Right ventricle myocardium inferior (tissue), 1 donor: ENCODE data around the gene KAT2B. TPM values are rescaled to one million over a fixed set of nuclear protein-coding genes. Genes with fewer than 3 reads are reported as not detected.
A peak's percentile ranks its signal among the peaks of the same experiment; 100 is the strongest.

Experiments used
- ATAC-seq: fragments of 200-7000 bp; cut with Tn5 transposase; one replicate; pipeline ENCODE4 v1.9.1; 2020; ENCODE audit warnings: mild to moderate bottlenecking, moderate library complexity
- DNase-seq: peaks from one replicate; pipeline ENCODE4 v3.0.0; 2021; ENCODE audit errors: missing footprints
- intact Hi-C: fragments of 100-400 bp; cut with DNase I; formaldehyde crosslinking; loops from one replicate; pipeline ENCODE4 v1.11.0; 2022
- total RNA-seq: library from RNA; stranded (reverse); fragmentation: NEBNext Ultra II Directional; extraction: Animal tissue kit (Norgen Biotek cat#: 25700); gene quantifications from one replicate; pipeline ENCODE4 v1.2.1, GENCODE V29; 2021
- donor health status: DM: no; HTN: yes; CAD: no; lungs with severe emphysema.

The KAT2B gene
- total RNA-seq, 1 donor from 2014 or later = 118 TPM

- intact Hi-C loops = no loop called here
- DNase-seq (no peak), ATAC-seq (no peak)
Observed at GRCh38 chr3:20059929-20060328, 19.7 kb downstream of the KAT2B start.

DNA sequence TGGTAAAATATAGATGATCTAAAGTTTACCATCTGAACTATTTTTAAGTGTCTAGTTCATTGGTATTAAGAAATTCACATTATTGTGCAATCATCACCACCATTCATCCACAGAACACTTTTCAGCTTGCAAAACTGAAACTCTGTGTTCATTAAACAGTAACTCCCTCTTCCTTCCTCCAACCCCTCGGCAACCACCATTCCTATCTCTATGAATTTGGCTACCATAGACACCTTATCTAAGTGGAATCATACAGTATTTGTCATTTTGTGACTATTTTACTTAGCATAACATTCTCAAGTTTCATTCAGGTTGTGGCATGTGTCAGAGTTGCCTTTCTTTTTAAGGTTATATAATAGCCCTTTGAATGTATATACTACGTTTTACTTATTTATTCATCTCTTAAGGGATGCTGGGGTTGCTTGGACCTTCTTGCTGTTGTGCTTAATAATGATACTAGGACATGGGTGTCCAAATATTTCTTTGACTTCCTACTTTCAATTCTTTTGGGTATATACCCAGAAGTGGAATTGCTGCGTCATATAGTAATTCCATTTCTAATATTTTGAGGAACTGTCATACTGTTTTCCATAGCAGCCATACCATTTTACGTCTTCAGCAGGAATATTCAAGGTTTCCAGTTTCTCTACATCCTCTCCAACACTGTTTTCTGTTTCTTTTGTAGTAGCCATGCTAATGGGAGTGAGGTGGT, 20.9 kb downstream of the KAT2B start:
- no peak for DNase-seq
- intact Hi-C loops = no loop called here
- peak; percentile 55 for ATAC-seq

- DNase-seq (no peak), ATAC-seq (no peak)
- intact Hi-C loops = no loop called here
Observed at GRCh38 chr3:20062996-20063395, 22.8 kb downstream of the KAT2B start.

DNA sequence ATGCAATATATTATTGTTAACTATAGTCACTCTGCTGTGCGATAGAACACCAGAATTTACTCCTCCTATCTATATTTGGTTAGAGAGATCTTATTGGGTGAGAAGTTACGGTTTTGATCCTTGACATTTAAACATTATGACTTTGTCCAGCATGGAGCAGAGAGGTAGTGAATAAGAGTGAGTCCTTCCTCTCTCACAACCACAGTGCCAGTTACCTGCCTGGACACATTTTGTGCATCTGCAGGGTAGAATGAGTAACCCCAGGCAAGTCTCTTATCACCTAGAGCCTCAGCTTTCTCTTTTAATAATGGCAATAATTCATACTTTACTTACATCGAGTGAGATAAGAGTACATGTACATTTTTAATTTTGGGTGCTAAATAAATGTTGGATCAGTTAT, 24.1 kb downstream of the KAT2B start:
- no peak for ATAC-seq
- intact Hi-C loops = no loop called here

GRCh38 chr3:20064796-20065564, 24.7 kb downstream of the KAT2B start:
- ATAC-seq (peak; percentile 48), DNase-seq (no peak)
- intact Hi-C loops = no loop called here

More for the DNA sequence above, 24.1 kb downstream of the KAT2B start:
- no peak for DNase-seq

GRCh38 chr3:20066079-20066478, 25.8 kb downstream of the KAT2B start:
- intact Hi-C loops = no loop called here
- DNase-seq = no peak
- ATAC-seq = no peak

DNA sequence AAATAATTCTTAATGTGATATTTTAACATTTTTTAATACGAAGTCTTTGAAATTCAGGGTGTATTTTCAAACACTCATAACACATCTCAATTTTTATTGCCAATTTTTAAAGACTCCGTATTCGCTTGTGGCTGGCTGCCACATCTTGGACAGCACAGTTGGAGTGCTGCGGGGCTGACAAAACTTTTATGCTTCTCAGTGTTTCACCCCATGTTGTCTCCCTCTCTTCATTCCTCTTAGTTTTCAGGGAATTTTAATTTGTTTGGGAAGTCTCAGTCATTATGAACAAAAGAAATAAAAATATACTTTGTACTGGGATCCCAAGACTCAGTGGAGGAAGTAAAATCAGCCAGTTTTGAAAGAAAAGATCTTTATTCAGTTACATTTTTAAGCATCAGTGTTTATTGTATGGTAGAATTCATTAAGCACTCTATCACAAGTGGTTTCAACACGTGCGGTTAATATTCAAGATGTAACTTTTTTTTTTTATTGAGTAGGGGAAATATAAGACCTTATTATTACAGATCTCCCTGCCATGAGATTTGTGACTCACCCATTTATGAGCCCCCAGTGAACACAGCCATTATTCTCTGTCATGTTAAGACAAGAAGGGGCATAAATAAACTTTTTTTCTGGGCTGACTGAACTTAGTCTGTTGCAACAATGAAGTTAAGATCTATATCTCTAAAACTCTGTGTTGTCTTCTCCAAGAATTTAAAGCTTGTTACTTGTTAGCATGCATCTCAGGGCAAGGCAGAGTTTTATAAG, 26.8 kb downstream of the KAT2B start:
- DNase-seq = no peak
- intact Hi-C loops = no loop called here

DNA sequence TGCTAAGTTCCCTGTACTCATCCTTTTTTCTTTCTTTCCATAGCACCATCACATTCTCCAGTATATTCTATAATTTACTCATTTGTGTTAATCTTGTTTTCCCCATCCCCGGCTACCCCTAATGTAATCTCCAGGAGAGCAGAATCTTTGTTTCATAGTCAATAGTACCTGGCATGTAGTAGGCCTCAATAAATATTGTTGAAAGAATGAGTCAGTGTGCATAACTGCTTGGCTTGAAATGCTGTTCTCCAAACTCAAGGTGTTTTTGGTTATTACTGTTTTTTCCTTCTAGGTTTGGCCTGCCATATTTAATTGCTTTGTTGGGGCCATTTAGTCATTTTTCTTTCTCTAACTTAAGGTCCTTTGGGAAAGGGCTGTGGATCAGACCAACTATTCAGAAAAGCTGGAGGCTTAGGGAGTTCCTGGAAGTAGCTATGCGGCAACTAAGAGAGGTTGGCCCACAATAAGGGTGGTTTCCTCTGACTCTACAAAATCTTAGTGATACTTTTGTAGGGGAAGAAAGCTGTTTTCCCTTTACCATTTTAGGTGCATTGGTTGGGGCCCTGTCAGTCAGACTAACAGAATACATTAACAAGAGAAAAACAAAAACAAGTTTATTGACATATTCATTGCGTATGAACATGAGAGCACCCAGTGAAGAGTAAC, 28.4 kb downstream of the KAT2B start:
- ATAC-seq = no peak
- intact Hi-C loops = no loop called here

More for the DNA sequence above, 26.8 kb downstream of the KAT2B start:
- peak; percentile 54 for ATAC-seq

DNA sequence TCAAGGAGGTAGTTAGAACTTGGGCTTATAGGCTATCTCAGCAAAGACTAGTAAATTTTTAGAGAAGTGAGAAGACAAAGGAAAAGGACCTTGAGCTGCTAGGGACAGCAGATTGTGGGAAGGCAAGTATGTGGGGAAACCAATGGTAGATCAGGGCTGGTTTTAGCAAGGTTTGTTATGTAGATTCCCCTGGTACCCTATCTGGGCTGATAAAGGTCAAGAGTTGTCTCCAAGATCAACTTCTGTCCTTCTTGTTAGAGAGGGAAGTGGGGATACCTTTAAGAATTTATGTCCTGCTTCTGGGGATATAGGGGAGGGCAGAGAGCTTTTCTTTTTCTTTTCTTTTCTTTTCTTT, 28.9 kb downstream of the KAT2B start:
- ATAC-seq = no peak
- intact Hi-C loops = no loop called here
- DNase-seq = no peak

More for the DNA sequence above, 28.4 kb downstream of the KAT2B start:
- no peak for DNase-seq

DNA sequence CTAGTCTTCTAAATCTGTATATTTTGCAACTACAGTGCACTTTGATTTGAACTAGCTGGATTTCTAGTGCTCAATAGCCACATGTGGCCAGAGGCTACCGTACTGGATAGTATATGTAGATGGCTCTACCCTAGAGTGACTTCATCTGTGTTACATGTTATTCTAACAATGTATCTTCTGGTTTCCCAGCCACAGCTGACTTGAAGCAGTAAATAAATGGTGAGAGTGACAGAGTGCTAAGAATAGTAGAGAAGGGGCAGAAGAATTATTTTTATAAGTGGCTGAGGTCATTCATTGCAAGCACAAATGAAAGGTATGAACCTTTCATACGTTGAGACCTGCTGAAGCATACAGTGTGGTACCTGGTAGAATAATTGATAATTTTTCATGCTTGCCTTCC, 30.9 kb downstream of the KAT2B start:
- peak; percentile 84 for ATAC-seq
- no peak for DNase-seq
- intact Hi-C loops = no loop called here

DNA sequence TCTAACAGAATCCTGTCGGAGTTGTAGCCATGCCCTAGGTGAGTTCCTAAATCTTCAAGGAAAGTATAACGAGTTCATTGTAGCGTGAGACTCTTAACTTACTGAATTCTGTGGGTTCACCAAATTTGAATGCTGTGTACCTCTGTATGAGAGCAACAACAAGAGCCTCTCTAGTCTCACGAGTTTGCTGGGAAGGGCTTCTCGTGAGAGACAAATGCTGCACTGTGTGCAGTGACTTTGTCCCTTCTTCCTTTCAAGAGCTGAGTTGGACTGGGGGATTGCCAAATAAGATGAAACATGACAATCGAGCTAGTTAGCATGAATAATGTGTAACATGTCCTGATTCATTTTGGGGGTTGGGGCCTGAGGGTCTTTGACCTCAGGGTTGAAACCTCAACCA, 32.2 kb downstream of the KAT2B start:
- ATAC-seq (peak; percentile 32), DNase-seq (no peak)
- intact Hi-C loops = no loop called here

GRCh38 chr3:20073068-20073467, 32.8 kb downstream of the KAT2B start:
- ATAC-seq (no peak), DNase-seq (no peak)
- intact Hi-C loops = no loop called here

DNA sequence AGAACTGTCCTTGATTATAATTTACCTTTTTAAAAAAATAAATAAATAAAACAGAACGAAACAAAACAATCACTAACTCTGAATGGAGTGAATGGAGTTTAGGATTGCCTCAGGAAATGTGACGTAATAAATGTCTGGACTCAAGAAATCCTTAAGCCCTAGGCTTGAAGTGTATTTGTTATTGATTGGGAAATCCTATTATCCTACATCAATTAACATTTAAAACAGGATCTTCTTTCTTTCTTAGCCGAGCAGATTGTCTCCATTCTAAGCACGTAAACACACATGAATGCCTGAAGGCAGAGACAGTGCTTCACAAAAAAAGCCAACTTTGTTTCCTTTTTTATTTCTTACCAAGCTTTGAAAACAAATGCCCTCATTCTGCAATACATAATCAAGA, 33.4 kb downstream of the KAT2B start:
- intact Hi-C loops = no loop called here

DNA sequence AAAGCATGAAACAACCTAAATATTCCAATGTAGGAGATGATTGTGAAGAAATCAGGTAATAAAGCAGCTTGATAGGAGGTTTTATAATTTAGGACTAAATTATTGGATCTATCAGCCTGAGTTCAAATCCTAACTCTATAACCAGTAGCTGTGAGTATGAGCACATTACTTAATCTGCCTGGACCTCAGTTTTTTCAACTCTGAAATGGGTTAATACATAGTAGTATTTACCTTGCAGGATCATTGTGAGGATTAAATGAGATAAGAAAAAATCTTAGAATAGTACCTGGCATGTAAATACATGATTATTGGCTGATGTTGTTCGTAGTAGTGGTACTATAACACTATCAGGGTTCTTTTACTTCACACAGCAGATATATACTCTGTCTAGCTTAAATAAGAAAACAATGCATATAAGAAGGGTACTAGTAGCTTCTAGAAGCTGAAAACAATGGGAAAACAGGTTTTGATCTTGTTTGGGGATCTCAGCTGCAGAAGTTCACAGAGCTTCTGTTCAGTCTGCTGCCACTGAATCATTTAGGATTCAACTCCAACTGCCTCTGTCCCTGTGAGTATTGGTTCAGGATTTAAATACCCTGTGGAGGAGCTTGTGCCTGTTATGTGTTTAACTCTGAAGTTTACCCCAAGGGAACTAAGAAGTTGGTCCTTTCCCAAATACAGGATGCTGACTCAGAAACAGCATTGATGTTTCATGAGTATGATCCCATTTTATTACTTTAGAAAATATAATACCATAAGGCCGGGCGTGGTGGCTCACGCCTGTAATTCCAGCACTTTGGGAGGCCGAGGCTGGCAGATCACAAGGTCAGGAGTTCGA, 34.2 kb downstream of the KAT2B start:
- no peak for DNase-seq
- intact Hi-C loops = no loop called here
- ATAC-seq = no peak

More for the DNA sequence above, 33.4 kb downstream of the KAT2B start:
- DNase-seq (no peak), ATAC-seq (no peak)

GRCh38 chr3:20075197-20075596, 35.0 kb downstream of the KAT2B start:
- no peak for DNase-seq
- no peak for ATAC-seq
- intact Hi-C loops = no loop called here

GRCh38 chr3:20076296-20076997, 36.2 kb downstream of the KAT2B start:
- intact Hi-C loops = no loop called here
- ATAC-seq (no peak), DNase-seq (no peak)

DNA sequence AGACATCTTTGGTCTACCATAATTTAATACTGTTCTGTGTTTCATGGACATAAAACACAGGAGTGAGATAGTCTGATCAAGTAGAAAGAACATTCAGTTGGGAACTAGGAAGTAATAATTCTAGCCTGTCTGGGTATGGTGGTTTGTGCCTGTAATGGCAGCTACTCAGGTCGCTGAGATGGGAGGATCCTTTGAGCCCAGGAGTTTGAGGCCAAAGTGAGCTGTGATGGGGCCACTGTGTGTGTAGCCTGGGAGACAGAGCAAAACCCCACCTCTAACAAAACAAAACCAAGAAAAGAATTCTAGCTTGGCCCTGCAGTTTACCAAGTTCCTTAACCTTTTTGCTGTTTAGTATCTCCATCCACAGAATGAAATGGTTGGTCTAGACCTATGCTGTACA, 36.8 kb downstream of the KAT2B start:
- DNase-seq (no peak), ATAC-seq (no peak)
- intact Hi-C loops = no loop called here

DNA sequence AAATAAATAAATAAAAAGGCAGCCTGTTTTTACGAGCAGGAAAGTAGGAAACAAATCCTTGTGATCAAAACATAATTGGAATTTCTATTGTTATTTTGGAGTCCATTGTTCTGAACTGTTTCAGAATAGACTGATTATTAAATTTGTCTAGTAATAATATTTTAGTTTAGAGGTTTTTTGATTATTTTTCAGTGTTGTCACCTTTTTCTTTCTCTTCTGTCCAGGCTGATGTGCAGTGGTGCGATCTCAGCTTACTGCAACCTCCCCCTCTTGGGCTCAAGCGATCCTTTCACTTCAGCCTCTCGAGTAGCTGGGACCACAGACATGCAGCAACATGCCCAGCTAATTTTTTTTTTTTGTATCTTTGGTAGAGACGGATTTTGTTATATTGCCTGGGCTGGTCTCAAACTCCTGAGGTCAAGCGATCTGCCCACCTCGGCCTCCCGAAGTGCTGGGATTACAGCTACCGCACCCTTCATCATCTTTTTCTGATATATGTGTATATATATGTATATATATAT, 38.0 kb downstream of the KAT2B start:
- DNase-seq (no peak), ATAC-seq (no peak)
- intact Hi-C loops = no loop called here
